Right forelimb (tissue), 1 donor: Measurements from ENCODE around the gene PGGT1B.
A peak's percentile ranks its signal among the peaks of the same experiment; 100 is the strongest.

ENCODE experiments used
- DNase-seq: peaks from one replicate; pipeline ENCODE4 v3.0.0-alpha.2; 2018

PGGT1B gene

GRCh38 chr5:115179394-115180164 lies 83.1 kb downstream of the PGGT1B start:
- DNase-seq, result peak; percentile 58

GRCh38 chr5:115179030-115179393 lies 83.7 kb downstream of the PGGT1B start:
- DNase-seq, result no peak

- no peak for DNase-seq
These were observed 91.7 kb downstream of the PGGT1B start for GRCh38 chr5:115170929-115171510.

GRCh38 chr5:115170134-115170928 lies 92.3 kb downstream of the PGGT1B start:
- DNase-seq, result peak; percentile 56

- DNase-seq, result peak; percentile 92
These were observed 93.1 kb downstream of the PGGT1B start, which contains the start of gene TRIM36 for GRCh38 chr5:115169487-115170133. Gene TRIM36, minus strand, starts transcription at chr5:115169908. Its CDS starts 274 bp downstream, at chr5:115169634.

- no peak for DNase-seq
These were observed 93.7 kb downstream of the PGGT1B start for GRCh38 chr5:115168829-115169486.

GRCh38 chr5:115166744-115167393 lies 95.8 kb downstream of the PGGT1B start:
- DNase-seq, result no peak

GRCh38 chr5:115165790-115166189 lies 96.9 kb downstream of the PGGT1B start:
- no peak for DNase-seq

- DNase-seq, result no peak
These were observed 101.7 kb downstream of the PGGT1B start for GRCh38 chr5:115160975-115161475.
